NOMO-1 treated with DMSO at 0.1 percent for 48 hours (cell line): ENCODE measurements around the gene ITPRID1.
A peak's percentile ranks its signal among the peaks of the same experiment; 100 is the strongest.

Experiments used
- DNase-seq: peaks from one replicate; lab custom pipeline; 2025; ENCODE audit not compliant: unreplicated experiment; lab: John Stamatoyannopoulos, UW

Gene ITPRID1

GRCh38 chr7:31633467-31633866 is 119.6 kb downstream of the ITPRID1 start:
- no peak for DNase-seq

DNA sequence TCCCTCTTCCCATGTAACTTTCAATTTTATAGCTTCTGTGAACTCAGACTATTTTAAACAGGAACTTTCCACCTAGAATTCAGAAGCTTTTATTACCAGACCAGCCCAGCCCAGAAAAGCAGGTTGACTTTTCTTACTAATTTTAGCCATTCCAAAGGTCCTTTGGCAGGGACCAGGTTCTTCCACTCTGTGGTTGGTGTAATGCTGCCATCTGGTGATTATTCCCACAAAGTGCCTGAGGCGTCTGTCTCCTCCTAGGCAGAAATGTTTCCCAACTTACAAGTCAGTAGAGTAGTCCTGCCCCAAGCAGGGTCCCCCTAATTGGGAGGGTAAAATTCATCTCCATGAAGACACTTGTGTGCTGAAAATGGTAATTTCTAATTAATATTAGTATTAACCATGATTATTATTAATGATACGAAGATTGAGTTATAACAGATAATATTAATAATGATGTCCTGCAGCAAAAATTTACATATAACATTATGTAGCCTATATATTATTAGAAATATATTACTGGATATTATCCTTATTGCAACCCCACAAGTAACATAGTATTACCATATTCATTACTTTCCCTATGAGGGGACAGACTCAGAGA is 120.1 kb downstream of the ITPRID1 start:
- DNase-seq, result peak; percentile 65

GRCh38 chr7:31640381-31640780 is 126.5 kb downstream of the ITPRID1 start:
- peak; percentile 85 for DNase-seq

- no peak for DNase-seq
These were observed 128.8 kb downstream of the ITPRID1 start for GRCh38 chr7:31642681-31643115.

DNA sequence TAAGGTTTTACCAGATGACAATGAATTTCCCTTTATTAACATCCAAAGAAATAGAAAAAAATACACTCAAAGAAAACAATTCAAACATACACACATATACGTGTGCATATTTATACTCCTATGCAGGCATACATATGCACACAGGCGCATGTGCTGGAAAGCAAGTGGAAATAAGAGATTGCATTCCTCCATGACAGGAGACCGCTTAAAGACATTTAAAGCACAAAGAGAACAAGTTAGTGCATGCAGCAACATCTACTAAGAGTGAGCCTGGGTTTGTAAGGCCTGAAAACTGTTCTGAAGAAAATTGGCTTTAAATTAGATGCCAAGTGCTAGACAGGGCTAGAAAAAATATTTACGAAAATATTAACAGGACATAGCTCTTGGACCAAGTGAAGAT is 133.1 kb downstream of the ITPRID1 start:
- no peak for DNase-seq

DNA sequence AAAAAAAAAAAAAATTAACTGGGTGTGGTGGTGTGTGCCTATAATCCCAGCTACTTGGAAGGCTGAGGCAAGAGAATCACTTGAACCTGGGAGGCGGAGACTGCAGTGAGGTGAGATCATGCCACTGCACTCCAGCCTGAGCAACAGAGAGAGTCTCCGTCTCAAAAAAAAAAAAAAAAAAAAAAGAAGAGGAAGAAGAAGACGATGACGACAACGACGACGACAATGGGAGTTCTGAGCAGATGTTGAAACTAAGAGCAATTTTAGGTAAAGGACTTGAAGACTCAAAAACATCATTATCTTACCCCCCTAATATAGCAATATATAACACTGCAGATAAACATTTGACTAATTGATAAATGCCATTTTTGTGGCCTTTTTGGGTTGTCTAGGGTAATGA is 133.6 kb downstream of the ITPRID1 start:
- peak; percentile 60 for DNase-seq

- DNase-seq, result no peak
These were observed 134.4 kb downstream of the ITPRID1 start for GRCh38 chr7:31648288-31648687.

- DNase-seq, result no peak
These were observed 135.0 kb downstream of the ITPRID1 start for GRCh38 chr7:31648880-31649279.

GRCh38 chr7:31651234-31652062 is 137.6 kb downstream of the ITPRID1 start:
- DNase-seq, result no peak

DNA sequence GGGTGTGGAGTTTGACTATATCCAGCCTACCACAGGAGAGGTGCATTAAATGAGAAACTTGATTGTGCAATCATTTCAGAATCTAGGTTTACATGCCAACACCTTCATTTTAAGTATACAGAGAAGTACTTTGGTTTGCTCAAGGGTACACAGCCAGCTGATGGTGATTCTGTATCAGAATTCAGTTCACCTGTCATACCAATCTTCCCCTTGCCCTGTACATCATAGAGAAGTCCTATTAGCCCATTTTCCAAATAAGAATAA is 138.1 kb downstream of the ITPRID1 start:
- no peak for DNase-seq

DNA sequence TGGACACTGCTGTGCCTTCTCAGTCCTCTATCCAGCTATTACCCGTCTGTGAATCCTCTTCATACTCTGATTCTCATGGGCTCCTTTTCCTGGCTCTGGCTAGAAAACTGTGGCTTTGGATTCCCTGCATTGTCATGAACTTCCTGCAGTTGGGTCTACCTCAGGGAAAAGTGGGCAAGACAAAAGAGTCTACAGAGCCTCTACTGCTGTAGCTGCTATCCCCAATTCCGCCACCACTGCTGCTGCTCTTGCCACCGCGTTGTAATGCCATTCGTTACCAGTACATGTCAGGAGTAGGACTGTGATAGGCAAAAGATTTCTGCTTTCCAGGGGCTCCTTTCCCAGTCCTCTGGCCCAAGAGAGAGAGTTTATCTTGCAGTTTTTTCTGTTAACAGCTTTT is 149.2 kb downstream of the ITPRID1 start:
- no peak for DNase-seq

DNA sequence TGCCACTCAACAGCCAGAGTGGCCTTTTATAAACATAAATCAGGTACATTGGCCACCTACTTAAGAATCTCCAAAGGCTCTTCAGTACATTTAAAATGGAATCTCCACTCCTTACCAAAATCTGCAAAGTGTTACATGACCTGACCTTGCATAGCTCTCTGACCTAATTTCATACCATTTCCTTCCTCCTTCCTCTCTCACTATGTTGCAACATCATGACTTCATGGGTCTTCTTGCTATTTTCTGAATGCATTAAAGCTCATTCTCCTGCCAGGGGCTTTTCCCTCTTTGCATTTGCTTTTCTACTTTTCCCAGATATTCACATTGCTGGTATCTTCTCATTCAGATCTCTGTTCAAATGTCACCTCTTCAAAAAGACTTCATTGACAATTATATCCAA is 151.0 kb downstream of the ITPRID1 start:
- DNase-seq, result peak; percentile 86

GRCh38 chr7:31665546-31665945 is 151.7 kb downstream of the ITPRID1 start:
- DNase-seq, result no peak

- DNase-seq, result no peak
These were observed 155.6 kb downstream of the ITPRID1 start for GRCh38 chr7:31669461-31669860.

GRCh38 chr7:31679574-31680305 is 165.8 kb downstream of the ITPRID1 start:
- DNase-seq, result no peak

GRCh38 chr7:31683445-31684225 is 169.7 kb downstream of the ITPRID1 start:
- DNase-seq, result no peak

GRCh38 chr7:31687024-31687748 is 173.3 kb downstream of the ITPRID1 start, which contains the start of gene PPP1R17:
Gene PPP1R17, plus strand, starts transcription at chr7:31687215. Its CDS starts 5,227 bp downstream, at chr7:31692442.
- no peak for DNase-seq

DNA sequence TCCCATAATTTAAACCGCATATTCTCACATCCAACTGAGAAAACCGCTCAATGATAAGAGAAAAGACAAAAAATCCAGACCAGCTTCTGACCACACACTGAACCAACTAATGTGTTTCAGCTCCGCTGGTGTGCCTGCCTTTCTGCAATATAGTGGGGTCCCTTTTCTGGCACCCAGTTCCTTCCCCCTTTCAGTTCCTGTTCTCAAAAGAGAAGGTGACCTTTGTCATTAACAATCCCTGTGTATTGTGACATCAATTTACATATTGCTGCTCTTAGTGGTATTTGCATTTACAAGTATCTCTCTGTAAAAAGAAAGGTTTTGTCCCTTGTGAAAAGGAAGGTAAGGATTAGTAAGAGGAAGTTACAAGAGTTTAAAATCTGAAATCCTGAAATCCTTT is 174.5 kb downstream of the ITPRID1 start:
- DNase-seq, result peak; percentile 96

DNA sequence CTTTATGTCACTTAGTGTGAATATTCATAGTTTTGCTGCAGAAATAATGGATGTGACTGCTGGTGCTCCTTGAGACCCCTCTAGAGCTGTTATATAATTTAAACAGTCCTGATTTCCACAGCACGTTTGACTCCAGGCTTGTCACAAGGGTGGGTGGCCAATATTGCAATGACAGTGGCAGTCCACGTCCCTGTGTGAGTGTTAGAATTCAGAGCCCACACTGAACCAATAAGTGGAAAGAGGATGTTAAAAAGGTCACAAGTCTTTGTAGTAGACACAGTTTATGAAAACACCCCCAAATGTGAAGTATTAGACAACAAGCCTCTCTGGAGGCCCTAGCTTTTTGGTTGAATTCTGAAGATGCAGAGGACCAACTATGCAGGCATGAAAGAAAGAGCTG is 175.1 kb downstream of the ITPRID1 start:
- DNase-seq, result peak; percentile 12

- DNase-seq, result no peak
These were observed 177.0 kb downstream of the ITPRID1 start for GRCh38 chr7:31690935-31691334.

DNA sequence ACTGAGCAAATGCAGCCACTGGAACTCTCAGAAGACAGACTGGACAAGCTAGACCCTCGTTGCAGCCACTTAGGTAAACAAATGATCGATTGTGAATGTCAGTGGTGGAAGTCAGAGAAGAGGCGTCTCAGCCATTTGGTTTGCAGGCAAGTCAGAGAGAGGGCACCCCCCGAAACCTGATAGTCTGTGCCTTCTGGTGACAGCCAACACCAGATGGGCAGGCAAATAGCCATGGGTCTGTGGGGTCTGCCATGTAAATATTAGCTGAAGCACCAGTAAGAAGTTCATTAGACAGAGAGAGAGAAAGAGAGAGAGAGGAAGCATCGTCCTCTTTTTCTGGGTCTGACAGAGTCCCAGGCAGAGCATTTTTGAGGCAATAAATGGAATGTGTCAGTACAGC is 178.6 kb downstream of the ITPRID1 start:
- DNase-seq, result no peak
